HG03280 (cell line): ENCODE data around the gene CHM.

Experiments used
- ATAC-seq: cut with Tn5 transposase; IDR thresholded peaks from one replicate; pipeline ENCODE4 v1.9.1; 2021; ENCODE audit warnings: mild to moderate bottlenecking, moderate library complexity; ENCODE audit not compliant: unreplicated experiment

Gene CHM

GRCh38 chrX:85907316-85907715, 140.0 kb downstream of the CHM start:
- no peak for ATAC-seq

GRCh38 chrX:85906399-85906798, 141.0 kb downstream of the CHM start:
- no peak for ATAC-seq

- no peak for ATAC-seq
Measured at GRCh38 chrX:85905851-85906250, 141.5 kb downstream of the CHM start.

- no peak for ATAC-seq
Measured at GRCh38 chrX:85903692-85904471, 143.5 kb downstream of the CHM start.

GRCh38 chrX:85897362-85898126, 149.8 kb downstream of the CHM start:
- ATAC-seq = no peak

- ATAC-seq = no peak
Measured at GRCh38 chrX:85882601-85883000, 164.8 kb downstream of the CHM start.

- ATAC-seq = no peak
Measured at GRCh38 chrX:85870585-85870984, 176.8 kb downstream of the CHM start.

GRCh38 chrX:85865324-85865723, 182.0 kb downstream of the CHM start:
- no peak for ATAC-seq

- ATAC-seq = no peak
Measured at GRCh38 chrX:85859426-85859825, 187.9 kb downstream of the CHM start.

GRCh38 chrX:85851418-85851817, 195.9 kb downstream of the CHM start:
- ATAC-seq = no peak

- no peak for ATAC-seq
Measured at GRCh38 chrX:85836868-85837267, 210.5 kb downstream of the CHM start.

- ATAC-seq = no peak
Measured at GRCh38 chrX:85828771-85829170, 218.6 kb downstream of the CHM start.

GRCh38 chrX:85815203-85815751, 232.1 kb downstream of the CHM start:
- no peak for ATAC-seq
